Measurements from ENCODE around the gene CD300LD. TPM values are rescaled to one million over a fixed set of nuclear protein-coding genes. Genes with fewer than 3 reads are reported as not detected.

CD300LD gene
- total RNA-seq: not detected
- not detected for polyA plus RNA-seq (2013, experiment 1 of 2)
- polyA plus RNA-seq (2013, experiment 2 of 2): not detected
- long read RNA-seq, experiment 1: 0 reads
- long read RNA-seq, experiment 2: 0 reads
- long read RNA-seq, experiment 3: 0 reads
- long read RNA-seq, experiment 4: 0 reads

DNA sequence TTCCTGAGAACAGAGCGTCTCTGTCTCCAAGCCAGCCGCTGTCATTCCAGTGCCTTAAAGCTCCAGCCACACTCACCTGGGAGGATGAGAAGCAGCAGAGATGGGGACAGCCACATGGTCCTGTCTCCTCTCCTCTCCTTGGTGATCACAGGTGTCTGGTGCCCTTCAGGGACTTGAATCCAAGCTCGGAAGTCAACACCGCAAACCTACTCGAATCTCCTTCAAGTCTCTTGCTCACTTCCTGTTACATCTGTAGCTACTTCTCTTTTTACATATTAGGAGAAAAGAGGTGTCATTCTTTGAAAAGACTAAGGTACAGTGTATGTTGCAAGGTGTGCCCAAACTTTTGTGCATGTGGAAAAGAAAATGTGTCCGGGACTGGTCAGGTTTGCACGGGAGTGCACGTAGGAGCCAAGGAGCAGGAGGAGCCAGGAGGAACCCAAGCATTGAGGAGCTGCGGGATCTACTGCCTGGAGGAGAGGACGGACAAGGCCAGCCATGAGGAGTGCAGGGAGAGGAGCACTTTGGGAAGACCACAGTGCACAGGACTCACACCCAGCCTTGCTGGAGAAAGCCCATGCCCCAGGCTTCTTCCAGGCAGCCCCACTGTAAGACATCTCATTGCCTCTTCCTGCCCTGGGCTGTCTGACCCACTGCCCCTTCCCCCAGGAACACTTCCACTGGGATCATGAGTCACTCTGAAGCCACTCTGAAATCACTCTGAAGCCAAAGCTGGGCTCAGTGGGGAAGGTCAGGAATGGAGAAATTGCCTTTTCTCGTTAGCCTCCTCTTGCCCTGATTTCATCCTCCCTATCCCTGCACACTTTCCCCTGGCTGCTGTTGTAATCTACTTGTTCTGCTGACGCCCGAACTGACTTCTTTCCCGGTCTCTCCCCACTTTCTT is at the start of gene CD300LD:
TSS of gene CD300LD (minus strand) at position 197 of the 904 bp plus-strand sequence. CDS start at position 116, 81 bp downstream.
- Mint-ChIP-seq H3K27ac (no peak within 1 kb of the TSS), H3K9me3 (no peaks in the 10 kb centered on the region), H3K4me3 (no peak within 1 kb of the TSS), H3K36me3 (ENCODE audit: low read depth) (no peaks in the 10 kb centered on the region), H3K27me3 (ENCODE audit: insufficient read depth) (peaks cover 27% of the 10 kb centered on the region), H3K4me1 (peaks cover 2% of the 10 kb centered on the region)
- Histone ChIP-seq H3K27me3 (ENCODE audit: control insufficient read depth, insufficient read depth, low read length, poor library complexity, severe bottlenecking) (peaks cover 4% of the 10 kb centered on the region), H3K4me3 (ENCODE audit: low read length) (no peak within 1 kb of the TSS), H3K4me1 (ENCODE audit: control insufficient read depth, insufficient read depth, low read length) (no peaks in the 10 kb centered on the region), H3K36me3 (ENCODE audit: control insufficient read depth, insufficient read depth, low read length) (no peaks in the 10 kb centered on the region), H3K9me3 (ENCODE audit: control insufficient read depth, low read length) (no peaks in the 10 kb centered on the region), H3K9ac (ENCODE audit: extremely low read depth, low read length, poor library complexity, severe bottlenecking) (no peak within 1 kb of the TSS), H3K27ac (ENCODE audit: low read depth, low read length) (no peak within 1 kb of the TSS)
- whole genome bisulfite sequencing, 2 experiments (ENCODE audit: insufficient coverage in 1 of 2, insufficient read length in 1 of 2): 89% methylated on average over 8 to 14 of the region's 14 CpGs
- TF ChIP-seq, protein P1, sequence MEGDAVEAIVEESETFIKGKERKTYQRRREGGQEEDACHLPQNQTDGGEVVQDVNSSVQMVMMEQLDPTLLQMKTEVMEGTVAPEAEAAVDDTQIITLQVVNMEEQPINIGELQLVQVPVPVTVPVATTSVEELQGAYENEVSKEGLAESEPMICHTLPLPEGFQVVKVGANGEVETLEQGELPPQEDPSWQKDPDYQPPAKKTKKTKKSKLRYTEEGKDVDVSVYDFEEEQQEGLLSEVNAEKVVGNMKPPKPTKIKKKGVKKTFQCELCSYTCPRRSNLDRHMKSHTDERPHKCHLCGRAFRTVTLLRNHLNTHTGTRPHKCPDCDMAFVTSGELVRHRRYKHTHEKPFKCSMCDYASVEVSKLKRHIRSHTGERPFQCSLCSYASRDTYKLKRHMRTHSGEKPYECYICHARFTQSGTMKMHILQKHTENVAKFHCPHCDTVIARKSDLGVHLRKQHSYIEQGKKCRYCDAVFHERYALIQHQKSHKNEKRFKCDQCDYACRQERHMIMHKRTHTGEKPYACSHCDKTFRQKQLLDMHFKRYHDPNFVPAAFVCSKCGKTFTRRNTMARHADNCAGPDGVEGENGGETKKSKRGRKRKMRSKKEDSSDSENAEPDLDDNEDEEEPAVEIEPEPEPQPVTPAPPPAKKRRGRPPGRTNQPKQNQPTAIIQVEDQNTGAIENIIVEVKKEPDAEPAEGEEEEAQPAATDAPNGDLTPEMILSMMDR (conservative IDR thresholded peaks at IDR 0.05): no peak
- no peak for DNase-seq

DNA sequence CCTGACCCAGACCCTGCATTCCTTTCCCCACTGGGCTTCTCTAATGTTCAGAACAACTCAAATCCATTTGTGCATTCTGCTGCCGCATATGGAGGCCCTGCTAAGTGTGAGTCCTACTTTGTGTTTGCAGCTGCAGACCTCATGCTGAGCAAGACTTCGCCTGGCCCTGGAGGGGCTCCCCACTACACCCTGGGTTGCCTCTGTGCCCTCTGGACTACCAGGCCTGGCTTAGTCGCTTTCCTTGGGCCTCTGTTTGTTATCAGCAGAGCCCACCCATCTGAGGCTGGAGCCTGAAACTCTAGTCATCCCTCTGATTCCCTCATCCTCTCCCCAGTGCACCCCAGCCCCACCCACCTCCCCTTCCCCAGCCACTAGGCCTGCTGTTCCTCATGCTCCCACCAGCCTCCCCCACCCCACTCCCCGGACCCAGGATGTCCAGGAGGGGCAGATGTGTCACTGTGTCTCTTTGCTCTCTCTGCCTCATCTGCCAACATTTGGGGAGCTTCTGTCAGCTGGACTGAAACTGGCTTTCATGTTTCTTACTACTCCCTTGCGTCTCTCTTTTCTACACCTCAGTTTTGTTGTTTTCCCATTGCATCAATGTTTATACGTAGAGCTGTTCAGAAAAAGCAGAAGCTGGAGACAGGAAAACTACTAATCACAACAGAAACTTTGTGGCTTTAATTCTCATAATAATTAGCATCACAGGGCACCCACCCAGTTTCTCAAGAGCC is 49.3 kb upstream of the CD300LD start:
- peak overlapping the region; percentile 47 for H3K4me3 Mint-ChIP-seq
- Histone ChIP-seq H3K27me3 (ENCODE audit: control insufficient read depth, insufficient read depth, low read length, poor library complexity, severe bottlenecking) (no peaks in the 10 kb centered on the region), H3K27ac (ENCODE audit: low read depth, low read length) (no peak overlapping the region), H3K9ac (ENCODE audit: extremely low read depth, low read length, poor library complexity, severe bottlenecking) (peak overlapping the region; percentile 2), H3K4me3 (ENCODE audit: low read length) (peak overlapping the region; percentile 79), H3K4me1 (ENCODE audit: control insufficient read depth, insufficient read depth, low read length) (no peaks in the 10 kb centered on the region), H3K36me3 (ENCODE audit: control insufficient read depth, insufficient read depth, low read length) (peaks cover 5% of the 10 kb centered on the region), H3K9me3 (ENCODE audit: control insufficient read depth, low read length) (peaks cover 5% of the 10 kb centered on the region)
- peak overlapping the region; percentile 17 for H3K27ac Mint-ChIP-seq
- H3K36me3 Mint-ChIP-seq (ENCODE audit: low read depth): no peaks in the 10 kb centered on the region
- no peaks in the 10 kb centered on the region for H3K27me3 Mint-ChIP-seq (ENCODE audit: insufficient read depth)
- WGBS, 2 experiments (ENCODE audit: insufficient coverage in 1 of 2, insufficient read length in 1 of 2): 84 to 95% methylated on average over 2 to 6 of the region's 6 CpGs
- no peak for DNase-seq
- H3K9me3 Mint-ChIP-seq: no peaks in the 10 kb centered on the region
- H3K4me1 Mint-ChIP-seq: peaks cover 59% of the 10 kb centered on the region
- TF ChIP-seq, protein P1 (conservative IDR thresholded peaks at IDR 0.05): no peak

DNA sequence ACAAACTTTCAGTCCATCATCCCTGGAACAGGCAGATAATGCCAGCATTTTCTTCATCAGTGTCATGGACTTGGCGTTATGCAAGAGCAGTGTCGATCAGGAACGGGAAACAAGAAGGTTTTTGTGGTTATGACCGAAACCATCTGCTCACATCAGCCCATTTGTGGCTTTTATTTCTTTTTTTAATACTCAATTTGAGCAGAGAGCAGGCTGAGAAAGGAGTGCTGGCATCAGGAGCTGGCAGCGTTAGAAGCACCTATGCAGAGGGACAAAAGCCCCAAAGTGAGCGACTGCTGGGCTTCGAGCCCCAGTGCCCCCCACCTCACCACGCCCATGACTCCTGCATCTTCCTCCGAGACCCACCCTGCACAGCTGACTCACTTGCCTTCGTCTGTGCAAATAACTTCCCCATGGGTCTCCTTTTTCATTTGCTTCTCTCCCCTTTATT is 47.6 kb upstream of the CD300LD start:
- H3K36me3 ChIP-seq (ENCODE audit: control insufficient read depth, insufficient read depth, low read length): peaks cover 5% of the 10 kb centered on the region
- H3K9me3 Mint-ChIP-seq: no peaks in the 10 kb centered on the region
- TF ChIP-seq, protein P1 (conservative IDR thresholded peaks at IDR 0.05): no peak
- H3K27me3 ChIP-seq (ENCODE audit: control insufficient read depth, insufficient read depth, low read length, poor library complexity, severe bottlenecking): no peaks in the 10 kb centered on the region
- H3K9ac ChIP-seq (ENCODE audit: extremely low read depth, low read length, poor library complexity, severe bottlenecking): no peak overlapping the region
- H3K9me3 ChIP-seq (ENCODE audit: control insufficient read depth, low read length): no peaks in the 10 kb centered on the region
- no peaks in the 10 kb centered on the region for H3K36me3 Mint-ChIP-seq (ENCODE audit: low read depth)
- H3K4me3 ChIP-seq (ENCODE audit: low read length): no peak overlapping the region
- H3K27ac ChIP-seq (ENCODE audit: low read depth, low read length): no peak overlapping the region
- H3K27me3 Mint-ChIP-seq (ENCODE audit: insufficient read depth): no peaks in the 10 kb centered on the region
- H3K4me1 Mint-ChIP-seq: peaks cover 63% of the 10 kb centered on the region
- DNase-seq: no peak
- H3K4me1 ChIP-seq (ENCODE audit: control insufficient read depth, insufficient read depth, low read length): no peaks in the 10 kb centered on the region
- no peak overlapping the region for H3K27ac Mint-ChIP-seq
- WGBS, 2 experiments (ENCODE audit: insufficient coverage in 1 of 2, insufficient read length in 1 of 2): 93 to 97% methylated on average over 9 to 10 of the region's 10 CpGs
- H3K4me3 Mint-ChIP-seq: no peak overlapping the region
